Measurements from ENCODE around the gene MPRIP. TPM values are rescaled to one million over a fixed set of nuclear protein-coding genes. Genes with fewer than 3 reads are reported as not detected.
A peak's percentile ranks its signal among the peaks of the same experiment; 100 is the strongest.

Gene MPRIP
- total and polyA plus RNA-seq, 2 experiments from 2014 or later, result 80.4 to 172 TPM

DNA sequence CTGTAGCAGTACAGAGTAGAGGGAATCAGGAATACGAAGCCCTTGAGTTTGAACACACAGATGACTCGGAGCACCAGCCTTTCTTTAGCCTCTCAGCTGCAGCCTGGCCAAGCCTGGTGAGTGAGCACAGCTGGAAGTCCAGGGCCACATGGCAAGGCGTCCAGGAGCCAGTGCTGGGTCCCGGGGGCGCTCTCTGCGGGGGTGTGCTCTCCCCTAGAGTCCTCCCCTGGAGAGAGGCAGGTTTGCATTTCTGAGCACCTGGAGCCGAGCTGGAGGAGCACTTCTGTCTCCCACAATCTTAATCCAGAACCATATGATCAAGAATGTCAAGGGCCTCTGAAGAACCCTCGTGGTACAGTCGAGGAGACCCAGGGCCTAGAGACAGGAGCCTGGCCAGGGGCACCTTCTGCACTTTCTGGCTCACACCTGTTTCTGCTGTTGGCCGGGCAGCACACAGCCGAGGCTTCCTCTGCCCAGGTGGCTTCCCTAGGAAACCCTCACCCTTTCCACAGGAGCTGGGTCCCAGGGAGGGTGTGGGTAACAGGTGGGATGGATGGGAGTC is 85.6 kb downstream of the MPRIP start:
- Histone ChIP-seq H3K27ac (peak overlapping the region; percentile 45), H3K4me3 (no peak overlapping the region), H3K9me3 (ENCODE audit: low read depth) (no peaks in the 10 kb centered on the region), H3K36me3 (peaks cover 14% of the 10 kb centered on the region), H3K27me3 (no peaks in the 10 kb centered on the region), H3K4me1 (ENCODE audit: low read depth) (peaks cover 14% of the 10 kb centered on the region)
- DNase-seq (ENCODE audit: low read depth in 1 of 2, low spot score in 1 of 2), result no peak
- TF ChIP-seq CTCF (IDR thresholded peaks at IDR 0.05; ENCODE audit: low read depth, low read length), result no peak

DNA sequence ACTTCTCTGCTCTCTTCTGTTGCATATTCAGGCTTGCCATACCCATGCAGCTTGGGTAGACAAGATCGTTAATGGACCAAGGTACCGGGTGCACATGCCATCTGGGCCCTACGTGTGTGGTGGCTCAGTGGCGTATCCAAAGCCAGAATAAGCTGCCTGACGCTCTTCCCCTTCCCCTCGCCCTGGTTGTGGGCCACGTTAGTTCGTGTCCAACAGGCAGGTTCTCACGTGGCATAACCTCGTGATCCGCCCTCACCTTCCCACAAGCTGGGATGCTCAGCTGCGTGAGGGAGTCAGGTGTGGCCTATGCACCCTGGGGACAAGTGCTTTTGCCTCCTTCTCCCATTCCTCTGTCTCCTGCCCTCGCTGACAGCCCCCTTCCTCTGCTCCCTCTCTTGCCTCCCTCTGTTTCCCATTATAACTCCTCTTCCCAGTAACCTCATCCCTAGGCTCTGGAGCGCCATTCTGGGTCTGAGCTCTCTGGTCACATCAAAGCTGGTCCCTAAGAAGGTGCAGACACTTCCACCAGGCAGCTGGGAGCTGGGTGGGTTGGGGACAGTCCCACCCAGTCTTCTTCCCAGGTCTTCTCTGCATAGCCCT is 86.3 kb downstream of the MPRIP start:
- no peak for DNase-seq (ENCODE audit: low read depth in 1 of 2, low spot score in 1 of 2)
- Histone ChIP-seq H3K9me3 (ENCODE audit: low read depth) (no peaks in the 10 kb centered on the region), H3K27me3 (no peaks in the 10 kb centered on the region), H3K27ac (no peak overlapping the region), H3K4me3 (no peak overlapping the region), H3K4me1 (ENCODE audit: low read depth) (peaks cover 14% of the 10 kb centered on the region), H3K36me3 (peaks cover 17% of the 10 kb centered on the region)
- no peak for TF ChIP-seq CTCF (IDR thresholded peaks at IDR 0.05; ENCODE audit: low read depth, low read length)

DNA sequence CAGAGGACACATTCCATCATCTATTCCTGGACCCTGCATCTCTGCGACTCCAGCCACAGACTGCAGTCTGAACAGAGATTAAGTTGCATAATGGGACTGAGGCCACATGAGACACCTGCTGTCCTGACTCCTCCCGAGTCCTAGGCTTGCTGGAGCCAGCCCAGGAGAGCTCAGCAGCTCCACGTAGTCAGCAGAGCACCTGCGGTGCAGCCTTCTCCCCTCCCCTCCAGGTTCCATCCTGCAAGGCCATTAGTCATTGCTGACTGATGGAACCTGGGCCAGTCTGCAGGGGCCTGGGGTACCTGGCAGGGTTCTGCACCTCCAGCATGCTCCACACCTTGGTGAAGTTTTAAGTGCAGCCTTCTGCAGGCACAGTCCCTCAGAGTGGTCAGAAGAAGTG is 87.2 kb downstream of the MPRIP start:
- H3K27me3 ChIP-seq, result no peaks in the 10 kb centered on the region
- no peaks in the 10 kb centered on the region for H3K9me3 ChIP-seq (ENCODE audit: low read depth)
- H3K27ac ChIP-seq, result no peak overlapping the region
- TF ChIP-seq CTCF (IDR thresholded peaks at IDR 0.05; ENCODE audit: low read depth, low read length), result no peak
- peaks cover 14% of the 10 kb centered on the region for H3K4me1 ChIP-seq (ENCODE audit: low read depth)
- peaks cover 17% of the 10 kb centered on the region for H3K36me3 ChIP-seq
- no peak overlapping the region for H3K4me3 ChIP-seq
- DNase-seq (ENCODE audit: low read depth in 1 of 2, low spot score in 1 of 2), result no peak

DNA sequence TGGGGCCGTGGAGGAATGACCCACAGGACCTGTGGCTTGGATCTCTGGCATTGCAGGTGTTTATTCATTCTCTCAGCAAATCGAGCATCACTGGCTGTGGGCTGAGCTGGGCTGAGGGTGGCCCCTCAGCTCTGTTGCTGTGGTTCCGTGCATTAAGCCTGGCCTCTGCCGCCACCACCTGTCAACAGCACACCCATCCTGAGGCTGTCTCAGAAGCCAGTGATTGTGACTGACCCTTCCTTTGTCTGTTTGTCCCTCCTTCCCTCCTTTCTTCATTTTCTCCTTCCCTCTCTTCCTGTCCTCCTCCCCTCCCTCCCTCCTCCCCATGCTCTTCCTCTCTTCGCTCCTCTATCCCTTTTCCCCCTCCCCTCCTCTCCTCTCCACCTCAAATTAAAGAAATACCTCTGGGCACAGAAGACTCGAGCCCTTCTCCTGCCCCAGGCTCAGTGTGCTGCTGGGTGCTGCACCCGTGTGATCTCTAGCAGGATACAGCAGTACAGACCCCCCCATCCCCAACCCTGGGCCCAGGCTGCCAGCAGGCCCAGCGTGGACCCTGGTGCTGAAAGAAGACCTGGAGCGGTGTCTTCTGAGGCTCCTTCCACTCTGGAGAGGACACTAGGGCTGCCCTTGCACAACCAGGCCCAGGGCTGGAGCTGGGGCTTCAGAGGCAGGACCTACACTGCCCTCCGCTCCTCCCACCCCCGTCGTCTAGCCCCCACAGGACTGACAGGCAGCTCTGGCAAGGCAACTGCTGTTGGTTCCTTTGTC is 88.0 kb downstream of the MPRIP start:
- Histone ChIP-seq H3K27me3 (no peaks in the 10 kb centered on the region), H3K4me1 (ENCODE audit: low read depth) (peaks cover 14% of the 10 kb centered on the region), H3K27ac (no peak overlapping the region), H3K4me3 (no peak overlapping the region), H3K9me3 (ENCODE audit: low read depth) (no peaks in the 10 kb centered on the region), H3K36me3 (peaks cover 17% of the 10 kb centered on the region)
- TF ChIP-seq CTCF (IDR thresholded peaks at IDR 0.05; ENCODE audit: low read depth, low read length), result no peak
- no peak for DNase-seq (ENCODE audit: low read depth in 1 of 2, low spot score in 1 of 2)

- TF ChIP-seq CTCF (IDR thresholded peaks at IDR 0.05; ENCODE audit: low read depth, low read length), result no peak
- Histone ChIP-seq H3K27me3 (no peaks in the 10 kb centered on the region), H3K4me3 (no peak overlapping the region), H3K36me3 (peaks cover 23% of the 10 kb centered on the region), H3K4me1 (ENCODE audit: low read depth) (peaks cover 2% of the 10 kb centered on the region), H3K9me3 (ENCODE audit: low read depth) (no peaks in the 10 kb centered on the region), H3K27ac (no peak overlapping the region)
- no peak for DNase-seq (ENCODE audit: low read depth in 1 of 2, low spot score in 1 of 2)
These were observed 89.6 kb downstream of the MPRIP start for GRCh38 chr17:17131839-17132238.
